ENCODE measurements around the gene TGM2. TPM values are rescaled to one million over a fixed set of nuclear protein-coding genes. Genes with fewer than 3 reads are reported as not detected.

Gene TGM2
- polyA plus RNA-seq, 1 donor from 2014 or later = not detected

DNA sequence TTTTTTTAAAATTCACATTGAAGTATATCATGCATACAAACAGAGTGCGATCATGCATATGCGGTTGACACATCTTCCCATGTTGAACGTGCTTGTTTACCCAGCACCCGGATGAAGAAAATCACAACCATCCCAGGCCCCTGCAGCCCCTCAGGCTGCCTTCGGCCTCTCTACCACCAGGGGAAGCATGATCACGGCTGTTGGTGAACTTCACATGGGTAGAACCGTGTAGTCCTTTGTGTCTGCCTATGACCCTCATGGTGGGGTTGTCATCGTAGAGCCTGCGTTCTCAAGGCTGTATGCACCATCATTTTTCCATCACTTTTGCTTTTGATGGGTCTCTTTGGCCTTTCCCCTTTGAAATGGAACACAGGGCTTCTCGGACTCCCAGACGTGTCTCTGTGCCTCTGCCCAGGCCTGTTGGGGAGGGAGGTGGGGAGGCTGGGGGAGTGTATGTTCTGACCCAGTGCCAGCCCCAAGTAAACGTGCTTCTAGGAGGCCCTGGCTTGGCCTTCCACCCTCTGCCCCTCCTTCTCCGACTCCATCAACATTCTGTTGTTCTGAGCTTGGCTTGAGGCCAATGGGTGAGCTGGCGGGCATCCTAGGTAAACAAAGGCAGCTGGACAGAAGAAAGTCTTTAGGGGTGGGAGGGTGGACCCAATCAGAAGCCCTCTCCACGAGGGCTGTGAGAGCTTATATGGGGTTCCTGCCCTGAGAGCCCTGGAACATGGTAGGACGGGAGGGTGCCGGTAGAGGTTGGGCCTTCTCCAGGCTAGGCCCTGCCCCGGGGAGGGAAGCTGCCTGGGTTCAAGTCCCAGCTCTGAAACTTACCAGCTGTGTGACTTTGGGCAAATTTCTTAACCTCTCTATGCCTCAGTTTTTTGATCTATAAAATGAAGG, 39.7 kb downstream of the TGM2 start:
- H3K9me2 ChIP-seq (ENCODE audit: insufficient read depth, low read length) = no peaks in the 10 kb centered on the region
- H3K9ac ChIP-seq (ENCODE audit: low read length) = no peak overlapping the region
- TF ChIP-seq MXI1 (conservative IDR thresholded peaks at IDR 0.05; ENCODE audit: poor library complexity, severe bottlenecking) (no peak), EZH2 (IDR thresholded peaks at IDR 0.05; ENCODE audit: borderline replicate concordance, insufficient read depth, low read length, poor library complexity, severe bottlenecking) (no peak), TAF1 (IDR thresholded peaks at IDR 0.05; ENCODE audit: low read depth) (no peak), RAD21 (conservative IDR thresholded peaks at IDR 0.05) (no peak), POLR2AphosphoS5 (IDR thresholded peaks at IDR 0.05) (no peak), EP300 (conservative IDR thresholded peaks at IDR 0.05; ENCODE audit: poor library complexity, severe bottlenecking) (no peak), SMC3 (conservative IDR thresholded peaks at IDR 0.05; ENCODE audit: poor library complexity) (no peak)
- TF ChIP-seq, protein P1, sequence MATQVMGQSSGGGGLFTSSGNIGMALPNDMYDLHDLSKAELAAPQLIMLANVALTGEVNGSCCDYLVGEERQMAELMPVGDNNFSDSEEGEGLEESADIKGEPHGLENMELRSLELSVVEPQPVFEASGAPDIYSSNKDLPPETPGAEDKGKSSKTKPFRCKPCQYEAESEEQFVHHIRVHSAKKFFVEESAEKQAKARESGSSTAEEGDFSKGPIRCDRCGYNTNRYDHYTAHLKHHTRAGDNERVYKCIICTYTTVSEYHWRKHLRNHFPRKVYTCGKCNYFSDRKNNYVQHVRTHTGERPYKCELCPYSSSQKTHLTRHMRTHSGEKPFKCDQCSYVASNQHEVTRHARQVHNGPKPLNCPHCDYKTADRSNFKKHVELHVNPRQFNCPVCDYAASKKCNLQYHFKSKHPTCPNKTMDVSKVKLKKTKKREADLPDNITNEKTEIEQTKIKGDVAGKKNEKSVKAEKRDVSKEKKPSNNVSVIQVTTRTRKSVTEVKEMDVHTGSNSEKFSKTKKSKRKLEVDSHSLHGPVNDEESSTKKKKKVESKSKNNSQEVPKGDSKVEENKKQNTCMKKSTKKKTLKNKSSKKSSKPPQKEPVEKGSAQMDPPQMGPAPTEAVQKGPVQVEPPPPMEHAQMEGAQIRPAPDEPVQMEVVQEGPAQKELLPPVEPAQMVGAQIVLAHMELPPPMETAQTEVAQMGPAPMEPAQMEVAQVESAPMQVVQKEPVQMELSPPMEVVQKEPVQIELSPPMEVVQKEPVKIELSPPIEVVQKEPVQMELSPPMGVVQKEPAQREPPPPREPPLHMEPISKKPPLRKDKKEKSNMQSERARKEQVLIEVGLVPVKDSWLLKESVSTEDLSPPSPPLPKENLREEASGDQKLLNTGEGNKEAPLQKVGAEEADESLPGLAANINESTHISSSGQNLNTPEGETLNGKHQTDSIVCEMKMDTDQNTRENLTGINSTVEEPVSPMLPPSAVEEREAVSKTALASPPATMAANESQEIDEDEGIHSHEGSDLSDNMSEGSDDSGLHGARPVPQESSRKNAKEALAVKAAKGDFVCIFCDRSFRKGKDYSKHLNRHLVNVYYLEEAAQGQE (IDR thresholded peaks at IDR 0.05; ENCODE audit: borderline replicate concordance) = no peak
- H3K36me3 ChIP-seq (ENCODE audit: insufficient read depth, low read length) = no peaks in the 10 kb centered on the region
- no peak overlapping the region for H3K4me2 ChIP-seq (ENCODE audit: low read length)
- no peak overlapping the region for H3K27ac ChIP-seq (ENCODE audit: low read length)
- H3K27me3 ChIP-seq (ENCODE audit: insufficient read depth, low read depth, low read length) = no peaks in the 10 kb centered on the region
- H2AFZ ChIP-seq (ENCODE audit: low read depth, low read length) = no peak overlapping the region
- no peaks in the 10 kb centered on the region for H3F3A ChIP-seq (ENCODE audit: insufficient read depth, low read length, poor library complexity, severe bottlenecking)
- H3K9me3 ChIP-seq (ENCODE audit: low read length) = no peaks in the 10 kb centered on the region
- H3K79me2 ChIP-seq (replicated peaks; ENCODE audit: insufficient read depth, low read length) = no peaks in the 10 kb centered on the region
- H4K20me1 ChIP-seq (ENCODE audit: insufficient read depth) = no peaks in the 10 kb centered on the region
- H3K4me3 ChIP-seq (ENCODE audit: low read length) = no peak overlapping the region

DNA sequence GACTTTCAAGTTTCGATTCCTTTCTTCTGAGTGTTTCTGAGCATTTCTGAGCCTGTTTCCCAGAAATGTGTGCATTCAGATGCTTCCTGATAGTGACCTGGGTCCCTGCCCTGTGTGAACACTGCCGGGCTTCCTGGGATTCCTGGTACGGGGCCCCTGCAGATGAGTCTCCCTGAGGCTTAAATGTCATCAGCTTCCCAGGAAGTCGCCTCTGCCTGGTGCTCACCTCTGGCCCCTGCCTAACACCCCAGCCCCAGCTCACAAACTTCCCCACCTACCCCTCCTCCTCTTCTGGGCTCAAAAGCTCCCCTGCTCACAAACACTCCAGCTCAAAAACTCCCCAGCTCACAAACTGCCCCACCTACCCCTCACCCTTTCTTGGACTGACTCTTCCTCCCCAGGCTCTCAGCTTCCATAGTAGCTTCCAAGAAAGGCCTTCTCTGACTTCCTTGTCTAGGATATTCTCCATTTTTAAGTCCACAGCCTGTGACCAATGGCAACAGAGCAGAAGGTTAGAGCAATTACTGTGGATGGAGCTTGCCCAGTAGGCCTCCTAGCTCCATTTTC, 42.0 kb downstream of the TGM2 start:
- H3K36me3 ChIP-seq (ENCODE audit: insufficient read depth, low read length) = no peaks in the 10 kb centered on the region
- no peaks in the 10 kb centered on the region for H3K9me2 ChIP-seq (ENCODE audit: insufficient read depth, low read length)
- TF ChIP-seq, protein P1 (IDR thresholded peaks at IDR 0.05; ENCODE audit: borderline replicate concordance) = no peak
- TF ChIP-seq MXI1 (conservative IDR thresholded peaks at IDR 0.05; ENCODE audit: poor library complexity, severe bottlenecking) (no peak), RAD21 (conservative IDR thresholded peaks at IDR 0.05) (no peak), EZH2 (IDR thresholded peaks at IDR 0.05; ENCODE audit: borderline replicate concordance, insufficient read depth, low read length, poor library complexity, severe bottlenecking) (no peak)
- H4K20me1 ChIP-seq (ENCODE audit: insufficient read depth) = no peaks in the 10 kb centered on the region
- no peak overlapping the region for H3K4me2 ChIP-seq (ENCODE audit: low read length)
- H3F3A ChIP-seq (ENCODE audit: insufficient read depth, low read length, poor library complexity, severe bottlenecking) = no peaks in the 10 kb centered on the region
- H3K9ac ChIP-seq (ENCODE audit: low read length) = no peak overlapping the region
- no peak overlapping the region for H3K27ac ChIP-seq (ENCODE audit: low read length)
- no peaks in the 10 kb centered on the region for H3K9me3 ChIP-seq (ENCODE audit: low read length)
- H2AFZ ChIP-seq (ENCODE audit: low read depth, low read length) = no peak overlapping the region
- no peaks in the 10 kb centered on the region for H3K27me3 ChIP-seq (ENCODE audit: insufficient read depth, low read depth, low read length)
- H3K4me3 ChIP-seq (ENCODE audit: low read length) = no peak overlapping the region
- H3K79me2 ChIP-seq (replicated peaks; ENCODE audit: insufficient read depth, low read length) = no peaks in the 10 kb centered on the region

All from neural cell (in vitro differentiated cells).